Mucosa of descending colon (tissue), 3 donors: ENCODE data around the gene AKAP8. TPM values are rescaled to one million over a fixed set of nuclear protein-coding genes. Genes with fewer than 3 reads are reported as not detected.

Source experiments
- ATAC-seq: fragments of 200-7000 bp; cut with Tn5 transposase; one replicate; pipeline ENCODE4 v1.9.1; 2020; ENCODE audit warnings: mild to moderate bottlenecking, moderate library complexity
- DNase-seq, 3 donors: peaks; one replicate each; pipeline ENCODE4 v3.0.0-alpha.2; 2020
- H3K36me3 ChIP-seq: fragments of 200-600 bp; one replicate; pipeline ENCODE4 v1.8.0; 2021; ENCODE audit warnings: low read depth, mild to moderate bottlenecking
- H3K4me1 ChIP-seq: fragments of 200-600 bp; one replicate; pipeline ENCODE4 v1.8.0; 2021; ENCODE audit warnings: low read depth, mild to moderate bottlenecking
- H3K4me3 ChIP-seq: fragments of 200-600 bp; one replicate; pipeline ENCODE4 v1.8.0; 2021; ENCODE audit warnings: mild to moderate bottlenecking
- H3K9me3 ChIP-seq: fragments of 200-600 bp; one replicate; pipeline ENCODE4 v1.8.0; 2021; ENCODE audit warnings: mild to moderate bottlenecking
- CTCF ChIP-seq: fragments of 200-600 bp; IDR thresholded peaks from one replicate; pipeline ENCODE4 v1.8.0; 2022; ENCODE audit warnings: antibody characterized with exemption, mild to moderate bottlenecking
- intact Hi-C, 2 donors: fragments of 100-400 bp; cut with DNase I in 1 of 2; cut with micrococcal nuclease in 1 of 2; formaldehyde crosslinking; loops; one replicate each; pipeline versions ENCODE4 v1.11.0 to v1.11.1; 2022; cut with DNase I, micrococcal nuclease
- total RNA-seq, 3 donors: library from RNA; stranded (reverse); fragmentation: NEBNext Ultra II Directional in 2 of 3; extraction: Animal tissue kit (Norgen Biotek cat#: 25700) in 2 of 3; gene quantifications; one replicate each; pipeline versions ENCODE4 v1.2.1 to v1.2.4, GENCODE V29; 2021 to 2023
- donor health status: DM: no; HTN: no; CAD: no; lungs with moderate emphysema.
- donor health status: DM: no; HTN: no; CAD: no.
- donor health status: DM: no; HTN: yes; CAD: no.

The AKAP8 gene
- total RNA-seq, 3 donors from 2014 or later, result 37.8 to 50.0 (median 41.3) TPM

- H3K4me1 ChIP-seq, result no peaks in the 10 kb centered on the region
- TF ChIP-seq CTCF, result no peak
- intact Hi-C loops, result no loop called here
- H3K9me3 ChIP-seq, result no peaks in the 10 kb centered on the region
- peaks cover 5% of the 10 kb centered on the region for H3K36me3 ChIP-seq
- DNase-seq (no peak), ATAC-seq (no peak)
- H3K4me3 ChIP-seq, result no peak overlapping the region
Observed at GRCh38 chr19:15390814-15391213, 11.2 kb upstream of the AKAP8 start.

GRCh38 chr19:15381864-15382263 lies 2.3 kb upstream of the AKAP8 start:
- Histone ChIP-seq H3K4me3 (no peak overlapping the region), H3K4me1 (peaks cover 14% of the 10 kb centered on the region), H3K36me3 (no peaks in the 10 kb centered on the region), H3K9me3 (no peaks in the 10 kb centered on the region)
- ATAC-seq, result no peak
- no peak for DNase-seq
- no peak for TF ChIP-seq CTCF
- intact Hi-C loops, result no loop called here

- Histone ChIP-seq H3K4me1 (peaks cover 14% of the 10 kb centered on the region), H3K36me3 (no peaks in the 10 kb centered on the region), H3K4me3 (no peak overlapping the region), H3K9me3 (no peaks in the 10 kb centered on the region)
- ATAC-seq (no peak), DNase-seq (no peak)
- TF ChIP-seq CTCF, result no peak
- intact Hi-C loops, result no loop called here
Observed at GRCh38 chr19:15381429-15381828, 1.8 kb upstream of the AKAP8 start.

GRCh38 chr19:15379999-15380647 lies 536 bp upstream of the AKAP8 start:
- intact Hi-C loops, result no loop called here
- DNase-seq, result peak; percentile 70 to 85 (median 83)
- Histone ChIP-seq H3K4me1 (peaks cover 14% of the 10 kb centered on the region), H3K36me3 (no peaks in the 10 kb centered on the region), H3K4me3 (peak overlapping the region; percentile 96), H3K9me3 (no peaks in the 10 kb centered on the region)
- no peak for TF ChIP-seq CTCF
- peak; percentile 56 for ATAC-seq

GRCh38 chr19:15378534-15379082 lies 979 bp downstream of the AKAP8 start:
- no peak for TF ChIP-seq CTCF
- intact Hi-C loops, result no loop called here
- H3K9me3 ChIP-seq, result no peaks in the 10 kb centered on the region
- ATAC-seq (peak; percentile 37), DNase-seq (peak; percentile 70 to 77 (median 73))
- peaks cover 14% of the 10 kb centered on the region for H3K4me1 ChIP-seq
- H3K4me3 ChIP-seq, result peak overlapping the region; percentile 96
- H3K36me3 ChIP-seq, result no peaks in the 10 kb centered on the region
